GM06990 (cell line): ENCODE data around the gene PPP1R9A.

Source experiments
- DNase-seq: peaks from one replicate; pipeline ENCODE4 v3.0.0-alpha.2; 2011; ENCODE audit not compliant: insufficient read length; ENCODE audit errors: extremely low read depth
- H3K27me3 ChIP-seq: replicated peaks from 2 replicates; pipeline ENCODE4 v1.6.0; 2011; ENCODE audit warnings: low read length; ENCODE audit not compliant: control insufficient read depth, insufficient read depth
- H3K36me3 ChIP-seq: 2 replicates; pipeline ENCODE4 v1.5.1; 2011; ENCODE audit warnings: low read length; ENCODE audit not compliant: control insufficient read depth, insufficient read depth
- H3K4me3 ChIP-seq: replicated peaks from 2 replicates; pipeline ENCODE4 v1.5.1; 2011; ENCODE audit warnings: low read depth, mild to moderate bottlenecking, control low read depth, low read length
- TF ChIP-seq, protein P1 (sequence below): IDR thresholded peaks from 2 replicates; pipeline ENCODE4 v1.5.1; 2011; ENCODE audit warnings: low read length, control low read depth, mild to moderate bottlenecking, inconsistent platforms; ENCODE audit not compliant: insufficient read depth, poor library complexity, severe bottlenecking

Gene PPP1R9A

DNA sequence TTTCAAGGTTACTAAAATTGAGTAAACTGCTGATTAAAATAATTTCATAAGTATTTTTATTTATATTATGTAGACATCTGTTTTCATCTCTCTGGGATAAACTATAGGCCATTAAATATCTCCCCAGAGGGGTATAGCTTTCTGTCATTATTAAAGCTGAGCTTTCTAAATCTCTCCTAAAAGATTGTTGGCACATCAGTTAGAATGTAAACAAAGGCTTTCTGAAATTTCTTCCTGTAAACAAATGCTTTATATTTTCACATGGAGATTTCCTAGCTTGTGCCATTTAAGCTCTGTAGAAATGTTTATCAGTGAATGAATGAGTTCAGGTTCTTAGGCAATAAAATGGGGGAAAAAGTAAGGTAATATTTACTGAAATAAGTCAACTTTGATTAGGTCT lies 35.7 kb downstream of the PPP1R9A start:
- H3K27me3 ChIP-seq, result no peaks in the 10 kb centered on the region
- no peaks in the 10 kb centered on the region for H3K36me3 ChIP-seq
- TF ChIP-seq, protein P1, sequence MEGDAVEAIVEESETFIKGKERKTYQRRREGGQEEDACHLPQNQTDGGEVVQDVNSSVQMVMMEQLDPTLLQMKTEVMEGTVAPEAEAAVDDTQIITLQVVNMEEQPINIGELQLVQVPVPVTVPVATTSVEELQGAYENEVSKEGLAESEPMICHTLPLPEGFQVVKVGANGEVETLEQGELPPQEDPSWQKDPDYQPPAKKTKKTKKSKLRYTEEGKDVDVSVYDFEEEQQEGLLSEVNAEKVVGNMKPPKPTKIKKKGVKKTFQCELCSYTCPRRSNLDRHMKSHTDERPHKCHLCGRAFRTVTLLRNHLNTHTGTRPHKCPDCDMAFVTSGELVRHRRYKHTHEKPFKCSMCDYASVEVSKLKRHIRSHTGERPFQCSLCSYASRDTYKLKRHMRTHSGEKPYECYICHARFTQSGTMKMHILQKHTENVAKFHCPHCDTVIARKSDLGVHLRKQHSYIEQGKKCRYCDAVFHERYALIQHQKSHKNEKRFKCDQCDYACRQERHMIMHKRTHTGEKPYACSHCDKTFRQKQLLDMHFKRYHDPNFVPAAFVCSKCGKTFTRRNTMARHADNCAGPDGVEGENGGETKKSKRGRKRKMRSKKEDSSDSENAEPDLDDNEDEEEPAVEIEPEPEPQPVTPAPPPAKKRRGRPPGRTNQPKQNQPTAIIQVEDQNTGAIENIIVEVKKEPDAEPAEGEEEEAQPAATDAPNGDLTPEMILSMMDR, result no peak
- no peak overlapping the region for H3K4me3 ChIP-seq
- DNase-seq, result no peak

GRCh38 chr7:94949532-94949931 lies 42.1 kb downstream of the PPP1R9A start:
- TF ChIP-seq, protein P1, result no peak
- no peak for DNase-seq
- H3K4me3 ChIP-seq, result no peak overlapping the region
- H3K27me3 ChIP-seq, result no peaks in the 10 kb centered on the region
- H3K36me3 ChIP-seq, result no peaks in the 10 kb centered on the region

DNA sequence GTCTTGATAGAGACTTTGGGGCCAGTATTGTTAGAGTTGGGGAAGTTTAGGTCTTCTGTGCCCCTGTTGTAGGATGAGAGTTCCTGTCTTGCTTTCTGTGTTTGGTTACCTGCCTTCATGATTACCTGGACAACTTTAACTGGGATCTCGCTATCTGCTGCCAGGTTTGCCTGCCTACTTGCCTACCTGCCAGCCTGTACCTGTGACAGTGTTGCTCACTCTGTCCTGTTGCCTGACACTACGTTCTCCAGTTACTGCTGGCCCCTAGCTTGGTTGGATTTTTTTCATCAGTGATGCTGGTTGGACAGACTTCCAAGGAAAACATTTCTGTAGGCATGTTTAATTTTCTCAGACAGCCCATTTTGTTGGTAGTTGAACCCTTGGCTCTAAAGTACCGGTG lies 48.4 kb downstream of the PPP1R9A start:
- TF ChIP-seq, protein P1, result no peak
- H3K4me3 ChIP-seq, result no peak overlapping the region
- H3K27me3 ChIP-seq, result no peaks in the 10 kb centered on the region
- no peak for DNase-seq
- H3K36me3 ChIP-seq, result no peaks in the 10 kb centered on the region

DNA sequence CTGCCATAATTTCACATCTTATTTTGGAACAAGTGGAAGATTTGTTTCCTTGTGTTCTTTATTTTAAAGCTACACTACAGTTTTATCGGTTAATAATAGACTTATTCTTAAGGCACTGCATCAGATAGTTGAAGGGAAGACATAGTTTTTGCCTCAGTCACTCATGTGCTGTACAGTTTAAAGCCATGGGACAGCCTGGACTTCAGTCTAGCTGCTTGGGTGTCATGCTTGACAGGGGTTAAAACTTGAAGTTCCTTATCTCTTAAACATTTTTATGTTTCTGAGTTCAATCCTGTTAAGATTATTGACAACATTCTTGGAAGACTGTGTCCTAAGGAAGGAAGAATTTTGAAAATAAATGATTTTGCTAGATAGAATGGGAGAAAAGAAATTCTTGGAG lies 49.7 kb downstream of the PPP1R9A start:
- DNase-seq, result no peak
- TF ChIP-seq, protein P1, result no peak
- no peak overlapping the region for H3K4me3 ChIP-seq

GRCh38 chr7:94962661-94963060 lies 55.3 kb downstream of the PPP1R9A start:
- no peaks in the 10 kb centered on the region for H3K27me3 ChIP-seq
- TF ChIP-seq, protein P1, result no peak
- DNase-seq, result no peak
- no peaks in the 10 kb centered on the region for H3K36me3 ChIP-seq
- no peak overlapping the region for H3K4me3 ChIP-seq

More for the DNA sequence above, 49.7 kb downstream of the PPP1R9A start:
- no peaks in the 10 kb centered on the region for H3K27me3 ChIP-seq
- H3K36me3 ChIP-seq, result no peaks in the 10 kb centered on the region

DNA sequence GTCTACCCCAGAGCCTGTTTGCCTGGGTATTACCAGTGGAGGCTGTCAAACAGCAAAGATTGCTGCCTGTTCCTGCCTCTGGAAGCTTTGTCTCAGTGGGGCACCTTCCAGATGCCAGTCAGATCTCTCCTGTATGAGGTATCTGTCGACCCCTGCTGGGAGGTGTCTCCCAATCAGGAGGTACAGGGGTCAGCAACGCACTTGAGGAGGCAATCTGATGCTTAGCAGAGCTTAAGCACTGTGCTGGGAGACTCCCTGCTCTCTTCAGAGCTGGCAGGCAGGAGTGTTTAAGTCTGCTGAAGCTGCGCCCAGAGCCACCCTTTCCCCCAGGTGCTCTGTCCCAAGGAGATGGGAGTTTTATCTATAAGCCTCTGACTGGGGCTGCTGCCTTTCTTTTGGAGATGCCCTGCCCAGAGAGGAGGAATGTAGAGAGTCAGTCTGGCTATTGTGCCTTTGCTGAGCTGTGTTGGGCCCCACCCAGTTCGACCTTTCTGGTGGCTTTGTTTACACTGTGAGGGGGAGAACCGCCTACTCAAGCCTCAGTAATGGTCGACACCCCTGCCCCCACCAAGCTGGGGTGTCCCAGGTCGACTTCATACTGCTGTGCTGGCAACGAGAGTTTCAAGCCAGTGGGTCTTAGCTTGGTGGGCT lies 62.2 kb downstream of the PPP1R9A start:
- DNase-seq, result no peak
- H3K4me3 ChIP-seq, result no peak overlapping the region
- no peaks in the 10 kb centered on the region for H3K36me3 ChIP-seq
- TF ChIP-seq, protein P1, result no peak
- no peaks in the 10 kb centered on the region for H3K27me3 ChIP-seq
